ENCODE measurements around the gene VCP.

Gene VCP

GRCh38 chr9:35096035-35096849, 23.8 kb upstream of the VCP start, which contains the start of gene PIGO:
Gene PIGO, minus strand, starts transcription at chr9:35096591. Its CDS starts 1,026 bp downstream, at chr9:35095565.
- Histone ChIP-seq H3K27ac (peak within 1 kb of the TSS; percentile 97), H3K4me3 (ENCODE audit: low read depth, low read length) (peak within 1 kb of the TSS; percentile 67), H3K36me3 (peaks cover 30% of the 10 kb centered on the region), H3K9me3 (ENCODE audit: severe bottlenecking) (no peaks in the 10 kb centered on the region), H3K27me3 (ENCODE audit: insufficient read depth, low read depth, severe bottlenecking) (no peaks in the 10 kb centered on the region)
- TF ChIP-seq, protein P1, sequence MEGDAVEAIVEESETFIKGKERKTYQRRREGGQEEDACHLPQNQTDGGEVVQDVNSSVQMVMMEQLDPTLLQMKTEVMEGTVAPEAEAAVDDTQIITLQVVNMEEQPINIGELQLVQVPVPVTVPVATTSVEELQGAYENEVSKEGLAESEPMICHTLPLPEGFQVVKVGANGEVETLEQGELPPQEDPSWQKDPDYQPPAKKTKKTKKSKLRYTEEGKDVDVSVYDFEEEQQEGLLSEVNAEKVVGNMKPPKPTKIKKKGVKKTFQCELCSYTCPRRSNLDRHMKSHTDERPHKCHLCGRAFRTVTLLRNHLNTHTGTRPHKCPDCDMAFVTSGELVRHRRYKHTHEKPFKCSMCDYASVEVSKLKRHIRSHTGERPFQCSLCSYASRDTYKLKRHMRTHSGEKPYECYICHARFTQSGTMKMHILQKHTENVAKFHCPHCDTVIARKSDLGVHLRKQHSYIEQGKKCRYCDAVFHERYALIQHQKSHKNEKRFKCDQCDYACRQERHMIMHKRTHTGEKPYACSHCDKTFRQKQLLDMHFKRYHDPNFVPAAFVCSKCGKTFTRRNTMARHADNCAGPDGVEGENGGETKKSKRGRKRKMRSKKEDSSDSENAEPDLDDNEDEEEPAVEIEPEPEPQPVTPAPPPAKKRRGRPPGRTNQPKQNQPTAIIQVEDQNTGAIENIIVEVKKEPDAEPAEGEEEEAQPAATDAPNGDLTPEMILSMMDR (IDR thresholded peaks at IDR 0.05; ENCODE audit: low read depth, low read length) = peak; percentile 94
- DNase-seq = peak; percentile 92

DNA sequence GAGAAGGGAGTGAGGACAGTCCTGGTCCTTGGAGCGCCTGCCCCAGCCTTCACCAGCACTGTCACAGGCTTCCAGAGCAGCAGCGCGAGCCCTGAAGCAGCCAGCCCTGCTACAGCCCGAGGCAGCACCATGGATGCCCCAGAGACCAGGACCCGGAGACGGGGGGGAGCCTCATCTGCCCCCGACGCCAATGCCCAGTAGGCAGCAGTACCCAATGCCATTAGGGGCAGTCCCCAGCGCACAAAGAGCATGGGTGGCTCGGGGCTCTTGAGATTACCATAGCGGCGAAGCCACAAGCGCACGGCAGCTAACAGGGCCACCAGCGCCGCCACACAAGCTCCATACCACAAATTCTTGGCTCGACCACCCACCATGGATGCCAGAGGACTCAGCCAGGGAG, 19.1 kb upstream of the VCP start:
- peaks cover 39% of the 10 kb centered on the region for H3K36me3 ChIP-seq
- H3K27ac ChIP-seq = no peak overlapping the region
- no peak overlapping the region for H3K4me3 ChIP-seq (ENCODE audit: low read depth, low read length)
- DNase-seq = no peak
- TF ChIP-seq, protein P1 (IDR thresholded peaks at IDR 0.05; ENCODE audit: low read depth, low read length) = no peak
- no peaks in the 10 kb centered on the region for H3K27me3 ChIP-seq (ENCODE audit: insufficient read depth, low read depth, severe bottlenecking)
- H3K9me3 ChIP-seq (ENCODE audit: severe bottlenecking) = no peaks in the 10 kb centered on the region

- no peak for DNase-seq
- H3K9me3 ChIP-seq (ENCODE audit: severe bottlenecking) = no peaks in the 10 kb centered on the region
- H3K36me3 ChIP-seq = peaks cover 35% of the 10 kb centered on the region
- H3K27me3 ChIP-seq (ENCODE audit: insufficient read depth, low read depth, severe bottlenecking) = no peaks in the 10 kb centered on the region
- H3K4me3 ChIP-seq (ENCODE audit: low read depth, low read length) = no peak overlapping the region
- TF ChIP-seq, protein P1 (IDR thresholded peaks at IDR 0.05; ENCODE audit: low read depth, low read length) = no peak
- no peak overlapping the region for H3K27ac ChIP-seq
Measured at GRCh38 chr9:35089434-35089833, 17.0 kb upstream of the VCP start.

GRCh38 chr9:35085078-35085477, 12.7 kb upstream of the VCP start:
- H3K27ac ChIP-seq = no peak overlapping the region
- H3K27me3 ChIP-seq (ENCODE audit: insufficient read depth, low read depth, severe bottlenecking) = no peaks in the 10 kb centered on the region
- H3K9me3 ChIP-seq (ENCODE audit: severe bottlenecking) = no peaks in the 10 kb centered on the region
- H3K36me3 ChIP-seq = peaks cover 22% of the 10 kb centered on the region
- no peak for DNase-seq
- no peak overlapping the region for H3K4me3 ChIP-seq (ENCODE audit: low read depth, low read length)
- TF ChIP-seq, protein P1 (IDR thresholded peaks at IDR 0.05; ENCODE audit: low read depth, low read length) = no peak

DNA sequence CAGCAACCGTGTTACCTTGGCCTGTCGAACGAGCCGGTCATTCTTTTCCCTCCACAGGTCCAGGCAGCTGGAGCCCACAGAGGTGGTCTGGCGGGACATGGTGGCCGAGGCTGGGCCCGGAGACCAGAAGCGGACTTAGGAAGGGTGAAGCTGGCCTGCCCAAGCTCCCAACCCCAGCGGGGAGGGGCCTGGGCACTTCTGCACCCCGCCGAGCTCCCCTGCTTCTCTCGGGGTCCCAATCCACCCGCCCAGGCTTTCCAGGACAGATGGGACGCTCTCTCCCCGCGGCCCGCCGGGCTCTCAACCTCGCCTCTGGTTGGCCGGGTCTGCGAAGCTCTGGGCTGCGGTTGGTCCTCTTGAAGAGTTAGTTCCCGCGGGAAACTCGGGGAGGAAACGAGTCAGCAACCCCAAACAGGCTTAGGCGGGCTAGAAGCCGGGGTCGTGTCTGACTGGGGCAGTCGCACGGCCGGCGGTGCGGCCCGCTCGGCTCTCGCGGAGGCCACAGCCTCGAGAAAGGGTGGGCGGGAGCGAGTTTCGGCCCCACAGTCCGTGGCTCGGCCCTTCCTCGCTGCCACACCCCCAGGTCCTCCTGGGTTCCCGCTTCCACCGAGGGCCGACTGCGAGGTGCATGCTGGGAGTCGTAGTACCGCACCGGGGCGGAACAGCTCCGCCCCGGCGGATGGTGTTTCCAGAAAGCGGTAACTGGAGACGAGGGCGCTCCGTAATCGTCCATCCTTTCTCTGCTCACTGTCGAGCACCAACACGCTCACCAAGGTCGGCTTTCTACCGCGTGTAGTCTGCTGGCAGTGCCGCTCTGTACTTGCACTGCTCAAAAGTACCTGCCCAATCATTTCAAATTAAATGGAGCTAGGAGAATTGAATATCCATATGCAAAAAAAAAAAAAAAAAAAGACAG, 7.3 kb upstream of the VCP start, which contains the start of gene FANCG:
TSS of gene FANCG (minus strand) at position 517 of the 916 bp plus-strand sequence. CDS start at position 99, 418 bp downstream.
- H3K27ac ChIP-seq = peak within 1 kb of the TSS; percentile 98
- TF ChIP-seq, protein P1 (IDR thresholded peaks at IDR 0.05; ENCODE audit: low read depth, low read length) = no peak
- H3K36me3 ChIP-seq = peaks cover 35% of the 10 kb centered on the region
- no peaks in the 10 kb centered on the region for H3K27me3 ChIP-seq (ENCODE audit: insufficient read depth, low read depth, severe bottlenecking)
- no peaks in the 10 kb centered on the region for H3K9me3 ChIP-seq (ENCODE audit: severe bottlenecking)
- DNase-seq = peak; percentile 94
- H3K4me3 ChIP-seq (ENCODE audit: low read depth, low read length) = peak within 1 kb of the TSS; percentile 79
